GM12873 (cell line): ENCODE results near the gene GRIN3A.

Experiments used
- CTCF ChIP-seq: IDR thresholded peaks from 2 replicates; pipeline ENCODE4 v1.5.1; 2012; ENCODE audit warnings: low read depth, mild to moderate bottlenecking, moderate library complexity, low read length, control low read depth; ENCODE audit not compliant: insufficient read depth; ENCODE audit errors: missing control alignments

GRIN3A gene

GRCh38 chr9:101716629-101717028, 21.8 kb downstream of the GRIN3A start:
- TF ChIP-seq CTCF: no peak

DNA sequence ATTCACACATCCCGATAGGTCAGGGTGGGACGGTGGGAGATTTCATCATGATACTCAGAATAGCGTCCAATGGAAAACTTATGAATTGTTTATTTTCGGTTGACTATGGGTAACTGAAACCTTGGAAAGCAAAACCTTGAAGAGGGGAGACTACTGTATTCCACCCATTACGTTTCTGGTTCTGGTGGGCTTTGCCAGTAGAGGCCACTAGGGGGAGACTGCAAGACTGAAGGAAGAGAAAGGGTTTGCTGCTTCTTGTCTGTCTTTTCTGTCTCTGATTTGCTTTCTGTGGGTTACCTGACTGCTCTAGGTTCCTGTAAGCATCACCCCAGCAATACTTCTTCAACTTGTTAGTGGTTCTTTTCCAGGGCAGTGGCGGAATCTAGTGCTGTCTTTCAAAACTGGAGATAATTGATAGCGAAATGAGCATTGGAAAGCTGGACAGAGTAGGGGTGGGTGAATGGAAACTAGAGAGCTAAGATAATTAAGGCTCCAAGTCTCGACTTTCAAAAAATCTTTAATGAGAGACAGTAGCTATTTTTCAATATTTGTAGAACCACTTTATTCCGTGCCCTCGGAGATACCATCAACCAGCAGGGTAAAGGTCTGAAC, 27.0 kb downstream of the GRIN3A start:
- peak; percentile 95 for TF ChIP-seq CTCF

GRCh38 chr9:101708855-101709254, 29.6 kb downstream of the GRIN3A start:
- no peak for TF ChIP-seq CTCF

- TF ChIP-seq CTCF: no peak
These were observed 30.7 kb downstream of the GRIN3A start for GRCh38 chr9:101707721-101708120.

- TF ChIP-seq CTCF: no peak
These were observed 31.4 kb downstream of the GRIN3A start for GRCh38 chr9:101706997-101707396.

- TF ChIP-seq CTCF: no peak
These were observed 32.1 kb downstream of the GRIN3A start for GRCh38 chr9:101706261-101706798.

DNA sequence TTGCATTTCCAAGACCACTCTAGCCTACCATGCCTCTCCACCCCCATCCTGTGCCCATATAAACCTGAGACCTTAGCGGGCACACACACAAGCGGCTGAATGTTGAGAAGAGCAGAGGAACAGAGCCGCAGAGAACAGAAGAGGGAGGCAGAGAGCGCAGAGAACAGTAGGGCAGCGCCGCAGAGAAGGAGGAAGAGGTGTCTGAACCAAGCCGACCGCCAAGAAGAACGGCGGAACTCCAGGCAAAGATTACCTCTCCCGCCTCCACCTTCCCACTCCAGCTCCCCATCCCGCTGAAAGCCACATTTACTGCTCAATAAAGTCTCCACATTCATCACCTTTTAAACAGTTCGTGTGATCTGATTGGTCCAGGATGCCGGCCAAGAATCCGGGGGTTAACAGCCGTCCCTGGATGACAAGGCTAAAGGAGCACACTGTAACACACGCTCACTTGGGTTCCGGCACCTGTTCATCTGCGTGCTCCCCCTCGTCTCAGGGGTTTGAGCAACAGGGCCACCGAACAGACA, 33.2 kb downstream of the GRIN3A start:
- TF ChIP-seq CTCF: no peak
